Measurements from ENCODE around the gene LY6G5B.
"Not testable (repeated sequence)": the region's sequence is repeated elsewhere in the genome, so short reads cannot be mapped to it uniquely, and the experiment has no call there.

The LY6G5B gene

GRCh38 chr6:31692886-31693285 lies 23.1 kb downstream of the LY6G5B start:
- no peak for DNase-seq

- DNase-seq: no peak
These were observed 23.8 kb downstream of the LY6G5B start for GRCh38 chr6:31693535-31693934.

GRCh38 chr6:31697555-31697954 lies 27.8 kb downstream of the LY6G5B start:
- no peak for DNase-seq

- DNase-seq: no peak
These were observed 31.1 kb downstream of the LY6G5B start for GRCh38 chr6:31700740-31701401.

GRCh38 chr6:31701666-31702404 lies 32.1 kb downstream of the LY6G5B start:
- DNase-seq: peak; percentile 66

- peak; percentile 36 for DNase-seq
These were observed 32.6 kb downstream of the LY6G5B start for GRCh38 chr6:31702405-31702818.

GRCh38 chr6:31702819-31703716 lies 33.3 kb downstream of the LY6G5B start, which contains the start of gene ABHD16A:
ABHD16A (minus strand) TSS chr6:31703324; CDS start chr6:31703281, 43 bp downstream.
- peak; percentile 94 for DNase-seq

- DNase-seq: no peak
These were observed 36.2 kb downstream of the LY6G5B start for GRCh38 chr6:31705931-31706330.

- no peak for DNase-seq
These were observed 36.8 kb downstream of the LY6G5B start, which contains the start of gene LY6G6F for GRCh38 chr6:31706599-31706998. LY6G6F (plus strand) TSS chr6:31706866; CDS start chr6:31706907, 41 bp downstream.

GRCh38 chr6:31707701-31708100 lies 37.9 kb downstream of the LY6G5B start:
- DNase-seq: no peak

GRCh38 chr6:31708224-31708623 lies 38.4 kb downstream of the LY6G5B start:
- no peak for DNase-seq

GRCh38 chr6:31709157-31709556 lies 39.4 kb downstream of the LY6G5B start:
- not testable (repeated sequence) for DNase-seq

- DNase-seq: no peak
These were observed 40.9 kb downstream of the LY6G5B start for GRCh38 chr6:31710523-31711219.

- DNase-seq: no peak
These were observed 41.5 kb downstream of the LY6G5B start for GRCh38 chr6:31711233-31711632.

GRCh38 chr6:31712296-31712695 lies 42.5 kb downstream of the LY6G5B start:
- DNase-seq: no peak

- no peak for DNase-seq
These were observed 43.7 kb downstream of the LY6G5B start for GRCh38 chr6:31713465-31713864.

- peak; percentile 21 for DNase-seq
These were observed 44.4 kb downstream of the LY6G5B start for GRCh38 chr6:31713991-31714684.

- DNase-seq: no peak
These were observed 45.5 kb downstream of the LY6G5B start, which contains the start of gene LY6G6D for GRCh38 chr6:31715022-31715958. LY6G6D (plus strand) TSS chr6:31715348; CDS start chr6:31715356, 8 bp downstream.

- peak; percentile 64 for DNase-seq
These were observed 47.9 kb downstream of the LY6G5B start for GRCh38 chr6:31717499-31718222.

GRCh38 chr6:31718265-31718664 lies 48.5 kb downstream of the LY6G5B start:
- DNase-seq: peak; percentile 94
